ENCODE data around the gene SLC30A3.

Gene SLC30A3

GRCh38 chr2:27206346-27206745, 56.5 kb downstream of the SLC30A3 start:
- Mint-ChIP-seq H3K27ac (no peak overlapping the region), H3K9me3 (no peaks in the 10 kb centered on the region), H3K4me1 (ENCODE audit: low read depth) (peaks cover 13% of the 10 kb centered on the region), H3K4me3 (no peak overlapping the region), H3K36me3 (ENCODE audit: low read depth) (peaks cover 80% of the 10 kb centered on the region), H3K27me3 (no peaks in the 10 kb centered on the region)
- intact Hi-C loops (cut with micrococcal nuclease) = no loop called here

DNA sequence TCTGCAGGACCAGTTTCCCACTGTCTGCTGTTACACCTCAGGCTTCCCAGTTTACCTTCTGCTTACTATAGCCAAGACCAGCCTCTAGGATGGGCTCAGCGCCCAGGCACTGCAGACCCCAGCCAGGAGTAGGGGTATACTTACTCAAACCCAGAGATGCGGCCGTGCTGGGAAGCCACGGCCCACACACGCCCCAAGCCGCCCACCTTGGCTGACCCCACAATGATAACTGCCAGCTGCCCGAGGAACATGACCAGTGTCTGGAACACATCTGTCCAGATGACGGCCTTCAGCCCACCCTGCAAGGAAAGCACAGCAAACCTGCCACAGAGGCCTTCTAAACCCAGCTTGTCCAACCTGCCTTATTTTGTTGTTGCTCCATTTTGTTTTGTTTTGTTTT, 57.6 kb downstream of the SLC30A3 start:
- H3K4me3 Mint-ChIP-seq = no peak overlapping the region
- no peak overlapping the region for H3K27ac Mint-ChIP-seq
- intact Hi-C loops (cut with micrococcal nuclease) = no loop called here
- peaks cover 91% of the 10 kb centered on the region for H3K36me3 Mint-ChIP-seq (ENCODE audit: low read depth)
- peaks cover 9% of the 10 kb centered on the region for H3K4me1 Mint-ChIP-seq (ENCODE audit: low read depth)
- H3K27me3 Mint-ChIP-seq = no peaks in the 10 kb centered on the region
- no peaks in the 10 kb centered on the region for H3K9me3 Mint-ChIP-seq

GRCh38 chr2:27204566-27204965, 58.3 kb downstream of the SLC30A3 start:
- no peak overlapping the region for H3K4me3 Mint-ChIP-seq
- H3K27ac Mint-ChIP-seq = no peak overlapping the region
- intact Hi-C loops (cut with micrococcal nuclease) = no loop called here
- no peaks in the 10 kb centered on the region for H3K9me3 Mint-ChIP-seq
- H3K27me3 Mint-ChIP-seq = no peaks in the 10 kb centered on the region
- peaks cover 3% of the 10 kb centered on the region for H3K4me1 Mint-ChIP-seq (ENCODE audit: low read depth)
- H3K36me3 Mint-ChIP-seq (ENCODE audit: low read depth) = peaks cover 98% of the 10 kb centered on the region

DNA sequence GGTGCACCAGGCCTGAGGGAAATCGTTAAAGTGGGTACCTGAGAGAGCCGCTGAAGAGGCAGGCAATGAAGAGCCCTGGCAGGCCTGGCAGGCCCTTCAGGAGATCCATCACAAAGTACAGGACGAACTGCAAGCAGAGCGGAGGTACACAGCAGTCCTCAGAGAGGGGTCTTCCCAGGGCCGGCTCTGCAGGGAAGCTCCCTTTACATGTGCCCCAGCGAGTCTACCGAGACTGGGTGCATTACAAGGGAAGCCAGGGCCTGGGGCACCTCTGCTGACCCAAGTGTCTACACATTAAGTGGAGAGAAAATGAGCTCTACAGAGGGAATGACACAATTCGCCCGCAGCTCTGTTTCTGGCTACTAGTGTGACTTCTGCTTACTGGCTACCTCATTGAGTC, 59.1 kb downstream of the SLC30A3 start:
- intact Hi-C loops (cut with micrococcal nuclease) = no loop called here
- H3K4me3 Mint-ChIP-seq = no peak overlapping the region
- no peaks in the 10 kb centered on the region for H3K9me3 Mint-ChIP-seq
- H3K27me3 Mint-ChIP-seq = no peaks in the 10 kb centered on the region
- H3K4me1 Mint-ChIP-seq (ENCODE audit: low read depth) = no peaks in the 10 kb centered on the region
- no peak overlapping the region for H3K27ac Mint-ChIP-seq
- peaks cover 95% of the 10 kb centered on the region for H3K36me3 Mint-ChIP-seq (ENCODE audit: low read depth)

All from dendritic cell treated with granulocyte-macrophage colony-stimulating factor and Interleukin-4, amounts not matched to agents 40 ng/mL and 50 ng/mL, for 4 days (primary cell).